Tibial nerve (tissue), 3 donors: Measurements from ENCODE around the gene CBLL1.

Source experiments
- POLR2A ChIP-seq, 2 donors: fragments of 450-650 bp; IDR thresholded peaks; one replicate each; pipeline ENCODE4 v1.6.1; 2017; ENCODE audit warnings: antibody characterized with exemption in 2 of 2, mild to moderate bottlenecking in 2 of 2, moderate library complexity in 2 of 2
- TF ChIP-seq, protein P1 (sequence below), 5 experiments: fragments of 200-600 bp in 3 of 5; fragments of 450-650 bp in 2 of 5; sonication (generic) in 3 of 5; IDR thresholded peaks; one replicate each; pipeline ENCODE4 v1.5.1; 2016 to 2019; ENCODE audit warnings: antibody characterized with exemption in 5 of 5, mild to moderate bottlenecking in 3 of 5, moderate library complexity in 2 of 5

GRCh38 chr7:107715531-107715930, 28.4 kb upstream of the CBLL1 start:
- TF ChIP-seq POLR2A (IDR thresholded peaks at IDR 0.05) = no peak
- TF ChIP-seq, protein P1, sequence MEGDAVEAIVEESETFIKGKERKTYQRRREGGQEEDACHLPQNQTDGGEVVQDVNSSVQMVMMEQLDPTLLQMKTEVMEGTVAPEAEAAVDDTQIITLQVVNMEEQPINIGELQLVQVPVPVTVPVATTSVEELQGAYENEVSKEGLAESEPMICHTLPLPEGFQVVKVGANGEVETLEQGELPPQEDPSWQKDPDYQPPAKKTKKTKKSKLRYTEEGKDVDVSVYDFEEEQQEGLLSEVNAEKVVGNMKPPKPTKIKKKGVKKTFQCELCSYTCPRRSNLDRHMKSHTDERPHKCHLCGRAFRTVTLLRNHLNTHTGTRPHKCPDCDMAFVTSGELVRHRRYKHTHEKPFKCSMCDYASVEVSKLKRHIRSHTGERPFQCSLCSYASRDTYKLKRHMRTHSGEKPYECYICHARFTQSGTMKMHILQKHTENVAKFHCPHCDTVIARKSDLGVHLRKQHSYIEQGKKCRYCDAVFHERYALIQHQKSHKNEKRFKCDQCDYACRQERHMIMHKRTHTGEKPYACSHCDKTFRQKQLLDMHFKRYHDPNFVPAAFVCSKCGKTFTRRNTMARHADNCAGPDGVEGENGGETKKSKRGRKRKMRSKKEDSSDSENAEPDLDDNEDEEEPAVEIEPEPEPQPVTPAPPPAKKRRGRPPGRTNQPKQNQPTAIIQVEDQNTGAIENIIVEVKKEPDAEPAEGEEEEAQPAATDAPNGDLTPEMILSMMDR (IDR thresholded peaks at IDR 0.05) = no peak
